CD14-positive monocyte (primary cell): ENCODE data around the gene CPEB1. TPM values are rescaled to one million over a fixed set of nuclear protein-coding genes. Genes with fewer than 3 reads are reported as not detected.

Experiments
- DNase-seq, 3 donors: peaks; one replicate each; pipeline ENCODE4 v3.0.0-alpha.2; 2011 to 2022
- H2AFZ ChIP-seq: 2 replicates; pipeline ENCODE4 v1.6.0; 2012; ENCODE audit warnings: mild to moderate bottlenecking, low read depth, low read length, inconsistent platforms; ENCODE audit not compliant: insufficient read depth, poor library complexity, severe bottlenecking
- H3K27ac ChIP-seq, 2 donors: 1 replicate in 1 of 2; 2 replicates in 1 of 2; pipeline ENCODE4 v1.5.1; 2012 to 2013; ENCODE audit warnings: low read length in 2 of 2, control low read depth in 1 of 2, inconsistent platforms in 1 of 2, low read depth in 1 of 2, mild to moderate bottlenecking in 1 of 2
- H3K27me3 ChIP-seq, 2 donors: one replicate each; pipeline versions ENCODE4 v1.6.0 to v1.6.1; 2011 to 2013; ENCODE audit warnings: low read length in 2 of 2; ENCODE audit not compliant: control insufficient read depth in 2 of 2, insufficient read depth in 2 of 2
- H3K36me3 ChIP-seq, 2 donors: replicated peaks in 1 of 2; 1 replicate in 1 of 2; 2 replicates in 1 of 2; pipeline versions ENCODE4 v1.5.1 to v1.6.1; 2012 to 2013; ENCODE audit warnings: low read length in 2 of 2, control low read depth in 1 of 2, inconsistent platforms in 1 of 2, mild to moderate bottlenecking in 1 of 2; ENCODE audit not compliant: insufficient read depth in 2 of 2, control insufficient read depth in 1 of 2
- H3K4me1 ChIP-seq, 2 donors: 1 replicate in 1 of 2; 2 replicates in 1 of 2; pipeline versions ENCODE4 v1.5.1 to v1.6.1; 2012 to 2013; ENCODE audit warnings: low read length in 2 of 2, control low read depth in 1 of 2, inconsistent platforms in 1 of 2, mild to moderate bottlenecking in 1 of 2, moderate library complexity in 1 of 2; ENCODE audit not compliant: insufficient read depth in 2 of 2, control insufficient read depth in 1 of 2
- H3K4me2 ChIP-seq: replicated peaks from 2 replicates; pipeline ENCODE3; 2012; ENCODE audit warnings: low read length, moderate library complexity, mild to moderate bottlenecking; ENCODE audit not compliant: poor library complexity, severe bottlenecking; ENCODE audit errors: extremely low read depth
- H3K4me3 ChIP-seq, 3 experiments: fragments of 200-600 bp in 1 of 3; sonication (generic) in 1 of 3; replicated peaks in 1 of 3; 1 replicate in 2 of 3; 2 replicates in 1 of 3; pipeline ENCODE4 v1.5.1; 2011 to 2013; ENCODE audit warnings: low read length in 3 of 3, mild to moderate bottlenecking in 3 of 3, control low read depth in 2 of 3, low read depth in 2 of 3, inconsistent platforms in 1 of 3, moderate library complexity in 1 of 3
- H3K79me2 ChIP-seq: 2 replicates; pipeline ENCODE4 v1.6.0; 2012; ENCODE audit warnings: mild to moderate bottlenecking, control low read depth, inconsistent platforms, low read length, moderate library complexity; ENCODE audit not compliant: insufficient read depth
- H3K9ac ChIP-seq: 2 replicates; pipeline ENCODE4 v1.6.0; 2017; ENCODE audit warnings: low read length, mild to moderate bottlenecking; ENCODE audit not compliant: insufficient read depth, poor library complexity, severe bottlenecking
- H3K9me3 ChIP-seq, 2 donors: replicated peaks in 1 of 2; 1 replicate in 1 of 2; 2 replicates in 1 of 2; pipeline versions ENCODE4 v1.5.1 to v1.6.1; 2012 to 2013; ENCODE audit warnings: low read length in 2 of 2, control low read depth in 1 of 2; ENCODE audit not compliant: control insufficient read depth in 1 of 2, insufficient read depth in 1 of 2
- H4K20me1 ChIP-seq: 2 replicates; pipeline ENCODE4 v1.6.0; 2012; ENCODE audit warnings: mild to moderate bottlenecking, low read length, control low read depth, moderate library complexity; ENCODE audit not compliant: insufficient read depth
- H3K27ac Mint-ChIP-seq, 7 donors: one replicate each; pipeline ENCODE4 v1.8.0; 2020; ENCODE audit warnings: mild to moderate bottlenecking in 7 of 7, mixed read lengths in 7 of 7, moderate library complexity in 6 of 7, inconsistent platforms in 2 of 7
- H3K27me3 Mint-ChIP-seq, 3 donors: one replicate each; pipeline ENCODE4 v1.8.0; 2021 to 2022; ENCODE audit warnings: low read depth in 3 of 3, mild to moderate bottlenecking in 3 of 3, mixed read lengths in 3 of 3, moderate library complexity in 3 of 3, inconsistent platforms in 1 of 3
- H3K36me3 Mint-ChIP-seq, 2 donors: one replicate each; pipeline ENCODE4 v1.8.0; 2020; ENCODE audit warnings: mixed read lengths in 2 of 2, inconsistent platforms in 1 of 2, mild to moderate bottlenecking in 1 of 2
- H3K4me1 Mint-ChIP-seq: one replicate; pipeline ENCODE4 v1.8.0; 2020; ENCODE audit warnings: mild to moderate bottlenecking, mixed read lengths
- H3K4me3 Mint-ChIP-seq, 2 donors: one replicate each; pipeline ENCODE4 v1.8.0; 2020; ENCODE audit warnings: mild to moderate bottlenecking in 2 of 2, mixed read lengths in 2 of 2, moderate library complexity in 1 of 2
- H3K9me3 Mint-ChIP-seq, 7 donors: one replicate each; pipeline ENCODE4 v1.8.0; 2020 to 2022; ENCODE audit warnings: mixed read lengths in 7 of 7, mild to moderate bottlenecking in 6 of 7, moderate library complexity in 6 of 7, inconsistent platforms in 2 of 7
- WGBS: methylation state at CpG from one replicate; pipeline ENCODE4 v1.1.5; 2013; ENCODE audit warnings: missing lambda C conversion rate; ENCODE audit not compliant: insufficient coverage; 5-methylcytosine and 5-hydroxymethylcytosine counted together
- intact Hi-C, 2 donors: fragments of 100-400 bp; cut with micrococcal nuclease; formaldehyde crosslinking; loops; one replicate each; pipeline versions ENCODE4 v1.15.0 to v1.15.1; 2023
- polyA plus RNA-seq, 3 donors: library from polyadenylated mRNA; depleted of rRNA in 1 of 3; unstranded in 2 of 3; stranded (reverse) in 1 of 3; fragments of 300-500 nt in 2 of 3; fragments of >200 nt in 1 of 3; fragmentation: Illumina TruSeq in 2 of 3; gene quantifications; 1 replicate in 2 of 3; 2 replicates in 1 of 3; pipeline ENCODE4 v1.2.3, GENCODE V29; 2012 to 2021
- TF ChIP-seq, protein P1 (sequence below): fragments of 200-600 bp; IDR thresholded peaks from one replicate; pipeline ENCODE4 v1.8.0; 2022; ENCODE audit warnings: antibody characterized with exemption, mild to moderate bottlenecking

The CPEB1 gene
- polyA plus RNA-seq, 3 donors, result not detected

GRCh38 chr15:82549199-82549665, 97.9 kb downstream of the CPEB1 start:
- H4K20me1 ChIP-seq, result no peaks in the 10 kb centered on the region
- intact Hi-C loops, result loop anchor here in 1 of 2 donors (5.0 kb wide), 1 partner anchor 448 kb away; no protein-coding TSS in a partner anchor
- no peak overlapping the region for H3K9ac ChIP-seq
- no peaks in the 10 kb centered on the region for H3K36me3 ChIP-seq
- Mint-ChIP-seq H3K9me3 (peaks cover 0 to 3% (median 0%) of the 10 kb centered on the region in 7 donors), H3K4me1 (no peaks in the 10 kb centered on the region), H3K27me3 (peaks cover 2 to 7% (median 4%) of the 10 kb centered on the region in 3 donors), H3K36me3 (no peaks in the 10 kb centered on the region), H3K27ac (no peak overlapping the region), H3K4me3 (no peak overlapping the region)
- H3K27me3 ChIP-seq, result peaks cover 0 to 3% of the 10 kb centered on the region in 2 donors
- no peaks in the 10 kb centered on the region for H3K9me3 ChIP-seq
- H3K4me3 ChIP-seq, result no peak overlapping the region
- H3K4me1 ChIP-seq, result no peaks in the 10 kb centered on the region
- no peak overlapping the region for H3K4me2 ChIP-seq
- 98% methylated on average over 7 of the region's 9 CpGs for WGBS
- TF ChIP-seq, protein P1, sequence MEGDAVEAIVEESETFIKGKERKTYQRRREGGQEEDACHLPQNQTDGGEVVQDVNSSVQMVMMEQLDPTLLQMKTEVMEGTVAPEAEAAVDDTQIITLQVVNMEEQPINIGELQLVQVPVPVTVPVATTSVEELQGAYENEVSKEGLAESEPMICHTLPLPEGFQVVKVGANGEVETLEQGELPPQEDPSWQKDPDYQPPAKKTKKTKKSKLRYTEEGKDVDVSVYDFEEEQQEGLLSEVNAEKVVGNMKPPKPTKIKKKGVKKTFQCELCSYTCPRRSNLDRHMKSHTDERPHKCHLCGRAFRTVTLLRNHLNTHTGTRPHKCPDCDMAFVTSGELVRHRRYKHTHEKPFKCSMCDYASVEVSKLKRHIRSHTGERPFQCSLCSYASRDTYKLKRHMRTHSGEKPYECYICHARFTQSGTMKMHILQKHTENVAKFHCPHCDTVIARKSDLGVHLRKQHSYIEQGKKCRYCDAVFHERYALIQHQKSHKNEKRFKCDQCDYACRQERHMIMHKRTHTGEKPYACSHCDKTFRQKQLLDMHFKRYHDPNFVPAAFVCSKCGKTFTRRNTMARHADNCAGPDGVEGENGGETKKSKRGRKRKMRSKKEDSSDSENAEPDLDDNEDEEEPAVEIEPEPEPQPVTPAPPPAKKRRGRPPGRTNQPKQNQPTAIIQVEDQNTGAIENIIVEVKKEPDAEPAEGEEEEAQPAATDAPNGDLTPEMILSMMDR, result no peak
- no peak overlapping the region for H3K27ac ChIP-seq
- H3K79me2 ChIP-seq, result no peaks in the 10 kb centered on the region
- no peak for DNase-seq
- no peak overlapping the region for H2AFZ ChIP-seq

- Histone ChIP-seq H3K9ac (no peak overlapping the region), H3K4me3 (no peak overlapping the region), H3K36me3 (no peaks in the 10 kb centered on the region), H3K79me2 (no peaks in the 10 kb centered on the region), H4K20me1 (no peaks in the 10 kb centered on the region), H3K27ac (no peak overlapping the region), H3K27me3 (peaks cover 0 to 3% of the 10 kb centered on the region in 2 donors), H3K9me3 (no peaks in the 10 kb centered on the region), H2AFZ (no peak overlapping the region), H3K4me2 (no peak overlapping the region), H3K4me1 (no peaks in the 10 kb centered on the region)
- intact Hi-C loops, result loop anchor here in 1 of 2 donors (5.0 kb wide), 1 partner anchor 449 kb away; no protein-coding TSS in a partner anchor
- no peak for DNase-seq
- Mint-ChIP-seq H3K4me3 (no peak overlapping the region), H3K4me1 (no peaks in the 10 kb centered on the region), H3K9me3 (peaks cover 0 to 3% (median 0%) of the 10 kb centered on the region in 7 donors), H3K27ac (no peak overlapping the region), H3K36me3 (no peaks in the 10 kb centered on the region), H3K27me3 (peaks cover 3 to 7% (median 4%) of the 10 kb centered on the region in 3 donors)
- 100% methylated on average over 1 of the region's 2 CpGs for WGBS
- TF ChIP-seq, protein P1, result no peak
These were observed 98.5 kb downstream of the CPEB1 start for GRCh38 chr15:82548700-82549099.
